CD4-positive, alpha-beta T cell treated with Interleukin-12 subunit alpha and Interleukin-12 subunit beta, for 1 hour (primary cell): ENCODE data around the gene BCL2.

ENCODE experiments used
- DNase-seq: peaks from one replicate; pipeline ENCODE4 v3.0.0-alpha.2; 2020

Gene BCL2

GRCh38 chr18:63154350-63155152, 165.0 kb downstream of the BCL2 start:
- DNase-seq = no peak

DNA sequence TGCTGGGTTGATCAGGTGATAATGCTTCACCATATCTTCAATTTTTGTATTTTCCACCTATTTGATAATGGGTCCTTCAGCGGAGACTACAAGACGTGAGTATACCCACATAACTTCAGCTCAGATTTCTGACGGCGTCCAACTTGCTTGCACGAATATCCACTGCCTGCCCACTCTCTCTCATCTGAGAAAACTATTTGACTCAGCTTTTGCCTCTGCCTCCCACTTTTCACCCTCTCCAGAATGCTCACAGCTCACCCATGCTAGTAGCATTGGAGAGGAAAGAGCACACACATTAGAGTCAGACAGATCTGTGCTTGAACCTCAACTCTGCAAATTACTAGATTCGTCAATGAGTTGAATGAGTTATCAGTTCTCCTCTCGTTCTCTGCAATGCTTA, 166.8 kb downstream of the BCL2 start:
- DNase-seq = no peak

- DNase-seq = peak; percentile 53
Measured at GRCh38 chr18:63152096-63152495, 167.5 kb downstream of the BCL2 start.

- no peak for DNase-seq
Measured at GRCh38 chr18:63151539-63151938, 168.0 kb downstream of the BCL2 start.

- DNase-seq = no peak
Measured at GRCh38 chr18:63150942-63151421, 168.6 kb downstream of the BCL2 start.

DNA sequence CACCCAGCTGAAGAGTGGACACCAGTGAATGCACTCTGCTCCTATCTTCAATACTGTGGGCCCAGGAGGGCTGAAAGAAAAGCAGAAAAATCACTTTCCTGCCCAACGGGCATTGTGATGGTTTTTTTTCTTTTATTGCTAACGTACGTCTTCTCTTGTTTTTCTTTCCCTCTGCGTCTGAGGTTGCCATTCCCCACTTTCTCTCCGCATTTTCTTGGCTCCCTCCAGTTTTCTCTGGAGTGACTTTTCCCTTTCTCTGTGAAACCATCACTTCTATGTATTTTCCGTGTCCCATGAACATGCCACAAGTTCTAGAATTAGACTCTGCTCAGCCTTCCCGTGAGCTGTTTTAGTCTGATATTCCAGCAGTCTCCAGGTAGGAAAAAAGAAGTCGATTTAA, 169.2 kb downstream of the BCL2 start:
- DNase-seq = no peak

GRCh38 chr18:63149302-63149587, 170.3 kb downstream of the BCL2 start:
- DNase-seq = no peak

DNA sequence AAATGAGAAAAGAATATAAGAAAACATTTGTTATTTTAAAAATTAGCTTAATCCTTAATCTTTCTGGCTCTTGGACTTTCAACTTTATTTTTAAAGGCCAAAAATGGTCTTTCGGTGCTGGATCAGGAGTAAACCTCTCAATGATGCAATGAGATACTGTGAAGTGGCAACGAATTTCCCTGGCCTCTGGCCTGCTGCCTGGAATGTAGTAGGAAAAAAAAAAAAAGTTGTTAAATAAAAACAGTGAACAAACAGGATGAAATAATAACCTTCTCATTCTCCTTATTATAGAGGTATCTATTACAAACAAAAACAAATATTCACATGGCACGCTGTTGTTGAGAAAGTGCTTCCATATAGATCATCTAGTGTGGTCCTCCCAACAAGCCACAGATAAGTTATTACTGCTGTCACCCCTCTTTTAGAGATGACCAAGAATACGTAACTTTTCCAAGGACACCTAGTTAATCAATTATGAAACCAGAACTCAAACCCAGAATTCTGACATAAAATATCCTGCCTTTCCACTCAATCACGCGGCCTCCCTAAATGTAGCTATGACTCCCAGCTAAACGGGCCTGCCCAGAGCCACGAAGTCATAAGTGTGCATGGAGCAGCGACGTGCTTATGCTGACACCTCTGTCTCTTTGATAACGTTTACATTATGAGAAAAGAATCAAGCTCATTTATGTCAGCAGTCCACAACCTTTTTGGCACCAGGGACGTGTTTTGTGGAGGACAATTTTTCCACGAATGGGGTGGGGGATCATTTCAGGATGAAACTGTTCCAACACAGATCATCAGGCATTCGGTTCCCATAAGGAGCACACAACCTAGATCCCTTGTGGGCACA, 170.9 kb downstream of the BCL2 start:
- DNase-seq = no peak

- no peak for DNase-seq
Measured at GRCh38 chr18:63147973-63148372, 171.6 kb downstream of the BCL2 start.

GRCh38 chr18:63146828-63147409, 172.7 kb downstream of the BCL2 start:
- no peak for DNase-seq

DNA sequence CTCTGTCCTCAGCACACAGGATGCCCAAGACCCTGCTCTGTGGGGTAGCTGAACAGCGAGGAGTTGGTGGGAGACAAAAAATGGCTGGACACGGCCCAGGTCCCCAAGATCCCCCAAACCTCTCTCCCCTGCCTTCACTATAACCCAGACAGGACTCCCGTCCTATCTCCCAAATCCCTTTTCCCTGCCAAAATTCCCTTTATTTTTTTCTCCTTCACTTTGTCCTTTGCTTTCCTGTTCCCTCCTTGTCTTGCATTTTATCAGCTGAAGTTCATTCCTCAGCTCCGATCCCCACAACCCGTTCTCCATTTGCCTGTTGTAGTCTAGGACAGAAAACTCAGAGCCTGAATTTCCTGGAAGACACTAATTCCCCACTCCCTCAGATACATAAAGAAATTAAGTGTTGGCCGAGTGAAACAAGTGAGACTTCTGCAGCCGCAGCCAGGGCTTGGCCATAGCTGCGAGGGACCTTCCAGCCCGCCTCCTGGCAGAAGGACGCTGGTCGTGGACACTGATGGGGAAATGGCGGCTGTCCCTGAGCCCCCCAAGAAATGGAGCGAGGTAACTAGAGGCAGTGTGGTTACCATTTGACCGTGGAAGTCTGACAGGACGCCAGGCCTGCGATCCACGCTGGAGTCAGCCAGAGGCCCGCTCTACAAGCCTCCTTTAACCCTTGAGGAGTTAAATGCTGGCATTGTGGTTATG, 173.6 kb downstream of the BCL2 start:
- DNase-seq = no peak

- no peak for DNase-seq
Measured at GRCh38 chr18:63145166-63145850, 174.3 kb downstream of the BCL2 start.

- no peak for DNase-seq
Measured at GRCh38 chr18:63144748-63145147, 174.8 kb downstream of the BCL2 start.

DNA sequence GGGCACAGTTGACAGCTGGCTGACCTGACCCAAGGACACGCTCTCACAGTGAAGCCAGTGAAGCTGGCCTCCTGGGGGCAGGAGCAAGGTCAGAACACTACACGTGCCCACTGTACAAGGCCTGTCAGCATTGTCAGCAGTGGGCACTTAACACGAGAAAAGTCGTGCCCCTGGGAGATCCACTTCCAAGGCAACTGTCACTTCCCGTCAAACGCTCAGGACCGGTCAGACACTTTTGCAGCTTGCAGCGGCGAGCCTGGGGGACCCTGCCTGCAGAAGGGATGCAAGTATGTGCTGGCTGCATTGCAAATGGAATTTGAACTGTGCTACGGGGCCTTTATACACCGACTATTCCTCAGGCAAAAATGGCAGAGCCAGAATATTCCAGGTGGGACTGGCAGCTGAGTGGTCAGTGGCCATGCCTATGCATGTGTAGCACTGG, 176.2 kb downstream of the BCL2 start:
- DNase-seq = no peak

GRCh38 chr18:63142594-63143225, 176.9 kb downstream of the BCL2 start:
- no peak for DNase-seq

GRCh38 chr18:63141778-63142176, 177.8 kb downstream of the BCL2 start:
- no peak for DNase-seq

DNA sequence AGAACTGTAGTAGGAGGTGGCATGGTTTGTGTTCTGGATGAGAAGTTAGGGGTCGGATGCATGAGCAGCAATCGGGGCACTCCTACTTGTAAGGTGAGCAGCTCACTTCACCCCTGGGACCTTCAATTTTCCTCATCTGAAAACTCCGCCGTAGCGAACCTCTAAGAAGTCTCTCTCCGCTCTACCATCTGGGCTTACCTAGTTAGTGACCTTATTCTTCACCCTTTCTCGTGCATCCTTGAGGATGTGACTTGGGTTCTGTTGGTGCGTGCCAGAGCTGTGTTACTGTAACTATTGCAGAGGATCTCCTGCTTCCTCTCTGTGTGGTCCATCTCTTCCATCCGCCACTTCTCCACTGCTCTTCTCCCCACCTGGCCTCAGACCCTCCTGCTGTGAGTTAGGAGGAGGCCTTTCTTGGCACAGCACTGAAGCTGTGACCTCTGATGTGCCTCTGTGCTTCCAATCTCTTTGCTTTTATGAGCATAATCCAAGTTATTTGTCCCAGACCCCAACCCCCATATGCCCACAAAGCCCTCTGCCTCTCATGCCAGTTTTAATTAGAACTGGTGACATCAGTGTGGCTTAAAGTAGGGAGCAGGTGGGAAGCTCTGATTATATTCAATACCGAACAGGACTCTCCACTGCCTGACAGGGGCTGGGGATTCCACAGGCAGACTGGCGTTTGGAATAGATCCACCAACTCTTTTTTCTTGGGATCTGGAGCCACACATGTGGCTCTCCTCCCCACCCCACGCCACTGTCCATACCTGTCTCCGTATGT, 178.4 kb downstream of the BCL2 start:
- DNase-seq = no peak

- DNase-seq = no peak
Measured at GRCh38 chr18:63140038-63140450, 179.5 kb downstream of the BCL2 start.

GRCh38 chr18:63138436-63139340, 180.9 kb downstream of the BCL2 start:
- no peak for DNase-seq

GRCh38 chr18:63137999-63138435, 181.6 kb downstream of the BCL2 start:
- DNase-seq = peak; percentile 68
